ENCODE results near the gene CCDC17. TPM values are rescaled to one million over a fixed set of nuclear protein-coding genes. Genes with fewer than 3 reads are reported as not detected.

The CCDC17 gene
- 1 to 10 TPM in 3 of 4 donors, not detected in 1; 1.0 to 4.1 (median 1.3) TPM for total RNA-seq

- TF ChIP-seq CTCF (IDR thresholded peaks at IDR 0.05; ENCODE audit: low read depth), result no peak
Measured at GRCh38 chr1:45623972-45624371, at the start of gene CCDC17. Gene CCDC17 (minus strand): TSS chr1:45624054. CDS start chr1:45623909, 145 bp downstream.

- no peak for TF ChIP-seq CTCF (IDR thresholded peaks at IDR 0.05; ENCODE audit: low read depth)
Measured at GRCh38 chr1:45669859-45670655, 46.2 kb upstream of the CCDC17 start.

GRCh38 chr1:45669379-45669778, 45.5 kb upstream of the CCDC17 start:
- no peak for TF ChIP-seq CTCF (IDR thresholded peaks at IDR 0.05; ENCODE audit: low read depth)

- TF ChIP-seq CTCF (IDR thresholded peaks at IDR 0.05; ENCODE audit: low read depth), result no peak
Measured at GRCh38 chr1:45668526-45668925, 44.7 kb upstream of the CCDC17 start.

- no peak for TF ChIP-seq CTCF (IDR thresholded peaks at IDR 0.05; ENCODE audit: low read depth)
Measured at GRCh38 chr1:45667321-45668111, 43.7 kb upstream of the CCDC17 start.

GRCh38 chr1:45666836-45667235, 43.0 kb upstream of the CCDC17 start:
- no peak for TF ChIP-seq CTCF (IDR thresholded peaks at IDR 0.05; ENCODE audit: low read depth)

GRCh38 chr1:45660336-45660735, 36.5 kb upstream of the CCDC17 start:
- TF ChIP-seq CTCF (IDR thresholded peaks at IDR 0.05; ENCODE audit: low read depth), result no peak
